NCI-H82 treated with DMSO at 0.1 percent for 48 hours (cell line): ENCODE data around the gene SEC22C.
"Not testable (repeated sequence)": the region's sequence is repeated elsewhere in the genome, so short reads cannot be mapped to it uniquely, and the experiment has no call there.

ENCODE experiments used
- DNase-seq: peaks from one replicate; lab custom pipeline; 2025; ENCODE audit not compliant: unreplicated experiment; lab: John Stamatoyannopoulos, UW

The SEC22C gene

GRCh38 chr3:42581400-42581708 is 413 bp downstream of the SEC22C start:
- no peak for DNase-seq

GRCh38 chr3:42579346-42579745 is 2.4 kb downstream of the SEC22C start:
- not testable (repeated sequence) for DNase-seq

DNA sequence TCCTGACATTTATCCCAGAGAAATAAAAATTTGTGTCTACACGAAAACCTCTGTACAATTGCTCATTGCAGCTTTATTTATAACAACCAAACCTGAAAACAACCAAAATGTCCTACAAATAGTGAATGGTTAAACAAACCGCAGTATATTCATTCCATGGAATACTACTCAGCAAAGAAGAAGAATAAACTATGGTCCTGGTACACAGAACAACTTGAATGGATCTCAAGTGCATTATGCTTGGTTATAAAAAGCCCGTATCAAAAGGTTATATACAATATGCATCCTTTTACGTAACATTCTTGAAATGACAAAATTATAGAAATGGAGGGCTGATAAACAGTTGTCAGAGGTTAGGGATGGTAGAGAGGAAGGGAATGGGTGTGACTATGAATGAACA is 3.7 kb downstream of the SEC22C start:
- no peak for DNase-seq

- no peak for DNase-seq
Observed at GRCh38 chr3:42575137-42575741, 6.5 kb downstream of the SEC22C start.

DNA sequence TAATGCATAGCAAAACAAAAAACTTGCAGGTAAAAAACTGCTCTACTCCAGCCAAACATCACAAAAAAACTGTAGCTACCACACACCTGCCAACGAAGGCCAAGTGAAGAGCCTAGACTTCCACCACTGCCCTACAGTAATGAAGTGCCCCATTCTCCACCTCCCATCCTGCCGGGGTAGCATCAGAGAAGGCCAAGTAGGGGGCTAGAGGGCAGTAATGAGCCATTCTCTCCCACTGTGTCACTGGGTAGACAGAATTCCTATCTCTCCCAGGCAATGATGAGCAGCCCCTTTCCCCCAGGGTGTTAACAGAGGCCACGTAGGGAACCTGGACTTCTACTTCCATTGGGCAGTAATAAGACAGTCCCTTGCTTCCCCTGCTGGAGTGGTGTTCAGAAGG is 9.5 kb downstream of the SEC22C start:
- peak; percentile 8 for DNase-seq

DNA sequence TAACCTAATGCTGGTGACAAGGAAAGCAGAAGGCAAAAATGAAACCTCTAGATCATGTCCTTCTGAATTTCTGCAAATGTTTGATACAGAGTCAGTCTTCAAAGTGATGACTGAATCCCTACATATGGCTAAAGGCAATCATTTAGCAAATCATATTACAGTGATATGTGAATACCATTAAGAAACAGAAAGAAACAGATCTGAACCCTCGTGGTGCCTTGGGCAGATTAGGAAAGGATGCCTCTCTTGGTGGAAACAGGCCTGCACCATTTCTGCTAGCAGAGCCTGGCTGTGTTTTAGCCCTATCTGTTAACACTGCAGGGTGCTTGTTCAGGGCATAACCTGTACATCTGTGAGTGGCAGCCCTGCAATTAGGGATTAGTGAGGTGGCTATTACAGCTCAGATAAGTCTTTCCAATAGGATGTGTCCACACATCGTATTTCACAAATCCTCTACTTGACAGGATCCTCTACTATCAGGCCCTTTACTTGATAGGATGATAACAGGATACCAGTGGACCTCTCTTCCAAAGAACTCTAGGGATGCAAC is 12.1 kb downstream of the SEC22C start:
- DNase-seq: peak; percentile 42

GRCh38 chr3:42562047-42562907 is 19.5 kb downstream of the SEC22C start:
- DNase-seq: no peak

GRCh38 chr3:42557854-42558253 is 23.9 kb downstream of the SEC22C start:
- DNase-seq: peak; percentile 2

DNA sequence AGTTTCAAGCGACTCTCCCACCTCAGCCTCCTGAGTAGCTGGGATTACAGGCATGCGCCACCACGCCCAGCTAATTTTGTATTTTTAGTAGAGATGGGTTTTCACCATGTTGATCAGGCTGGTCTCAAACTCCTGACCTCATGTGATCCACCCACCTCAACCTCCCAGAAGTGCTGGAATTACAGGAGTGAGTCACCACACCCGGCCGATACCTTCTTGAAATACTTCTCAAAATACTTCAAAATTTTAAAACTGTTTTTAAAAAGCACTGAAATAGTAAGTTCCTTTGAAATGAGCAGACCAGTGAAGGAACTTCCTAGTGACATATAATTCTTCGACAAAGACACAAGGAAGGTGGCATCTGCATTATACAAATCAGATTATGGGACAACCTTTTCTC is 24.9 kb downstream of the SEC22C start:
- not testable (repeated sequence) for DNase-seq

DNA sequence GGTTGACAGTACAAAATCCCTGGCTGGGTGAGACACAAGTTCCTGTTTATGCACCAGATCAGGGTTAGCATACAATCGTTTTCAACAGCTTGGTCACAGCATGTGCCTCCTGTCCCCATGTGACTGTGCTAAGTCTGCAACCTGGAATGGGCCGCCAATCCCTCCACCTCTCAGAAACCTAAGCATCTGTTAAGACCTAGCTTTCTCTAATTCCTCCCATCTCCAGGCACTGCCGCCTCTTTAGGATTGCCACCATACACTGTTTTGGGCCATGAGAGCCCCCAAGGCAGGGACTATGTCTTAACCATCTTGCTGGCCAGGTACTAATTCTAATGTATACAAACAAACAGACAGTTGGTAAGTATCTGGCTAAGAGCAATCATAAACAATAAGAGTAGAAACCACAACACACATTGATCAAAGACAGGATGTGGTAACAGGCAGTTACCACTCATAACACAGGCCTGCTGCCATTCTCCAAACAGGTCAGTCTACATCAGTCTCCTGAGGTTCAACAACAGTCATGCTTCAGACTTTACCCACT is 25.6 kb downstream of the SEC22C start:
- peak; percentile 17 for DNase-seq

DNA sequence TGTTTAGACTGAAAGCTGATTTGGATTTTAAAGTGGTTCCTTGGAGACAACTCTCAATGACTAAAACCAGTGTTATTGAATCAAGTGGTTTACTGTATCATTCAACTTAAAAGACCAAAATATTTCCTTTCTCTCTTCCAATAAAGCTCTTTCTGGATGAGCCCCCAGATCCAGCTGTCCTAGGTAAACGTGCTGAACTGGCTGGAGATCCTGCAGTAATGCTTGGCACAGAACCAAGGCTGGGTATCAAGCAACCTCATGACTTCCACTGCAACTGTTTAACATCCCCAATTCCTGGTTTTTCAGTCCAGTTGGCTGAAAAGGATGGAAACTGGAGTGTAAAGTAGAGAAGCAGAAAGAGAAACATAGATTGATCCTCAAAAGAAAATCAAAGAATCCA is 28.9 kb downstream of the SEC22C start:
- no peak for DNase-seq

- DNase-seq: no peak
Observed at GRCh38 chr3:42550250-42550649, 31.5 kb downstream of the SEC22C start.

DNA sequence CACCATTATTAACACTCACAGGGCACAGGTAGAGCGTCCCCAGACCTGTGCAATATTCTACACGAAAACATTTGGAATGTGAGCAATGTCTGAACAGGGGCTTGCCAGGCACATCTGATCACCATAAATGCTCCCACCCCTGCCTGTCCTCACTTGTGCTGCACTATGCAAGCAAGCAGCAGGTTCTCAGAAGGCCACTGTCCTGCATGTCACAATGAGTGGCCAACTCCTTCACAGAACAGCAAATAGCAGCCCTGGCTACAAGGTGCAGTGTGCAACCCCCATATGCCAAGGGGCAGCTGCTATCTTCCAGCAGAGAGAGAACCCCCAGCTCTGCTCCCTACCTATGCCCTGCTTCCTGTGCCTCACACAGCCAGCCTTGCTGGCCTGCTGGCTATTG is 32.6 kb downstream of the SEC22C start:
- no peak for DNase-seq

- peak; percentile 19 for DNase-seq
Observed at GRCh38 chr3:42547401-42547945, 34.3 kb downstream of the SEC22C start.

DNA sequence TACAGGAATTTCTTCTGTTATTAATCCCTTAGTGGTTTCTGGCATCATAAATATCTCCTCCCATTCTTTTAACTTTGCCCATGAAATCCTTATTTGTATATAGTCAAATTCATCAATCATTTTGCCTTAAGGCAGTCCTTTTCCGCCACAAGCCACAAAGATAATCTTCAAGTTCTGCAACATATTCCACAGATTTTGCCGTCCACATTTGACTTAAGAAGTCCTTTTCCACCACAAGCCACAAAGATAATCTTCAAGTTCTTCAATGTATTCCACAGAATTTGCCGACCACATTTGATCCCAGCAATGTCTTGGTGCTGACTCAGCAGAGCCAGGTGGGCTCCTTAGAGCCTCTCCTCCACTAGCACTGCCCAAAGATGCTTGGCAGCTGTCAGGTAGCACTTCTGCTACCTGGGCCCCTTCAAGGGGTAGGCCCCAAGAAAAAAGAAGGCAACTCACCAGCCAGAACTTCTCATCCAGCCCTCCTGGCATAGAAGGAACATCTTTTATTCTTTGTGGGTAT is 35.0 kb downstream of the SEC22C start:
- DNase-seq: no peak

- DNase-seq: peak; percentile 16
Observed at GRCh38 chr3:42545284-42545900, 36.4 kb downstream of the SEC22C start.

- no peak for DNase-seq
Observed at GRCh38 chr3:42544492-42545283, 37.1 kb downstream of the SEC22C start.

- DNase-seq: no peak
Observed at GRCh38 chr3:42541079-42541478, 40.7 kb downstream of the SEC22C start.

DNA sequence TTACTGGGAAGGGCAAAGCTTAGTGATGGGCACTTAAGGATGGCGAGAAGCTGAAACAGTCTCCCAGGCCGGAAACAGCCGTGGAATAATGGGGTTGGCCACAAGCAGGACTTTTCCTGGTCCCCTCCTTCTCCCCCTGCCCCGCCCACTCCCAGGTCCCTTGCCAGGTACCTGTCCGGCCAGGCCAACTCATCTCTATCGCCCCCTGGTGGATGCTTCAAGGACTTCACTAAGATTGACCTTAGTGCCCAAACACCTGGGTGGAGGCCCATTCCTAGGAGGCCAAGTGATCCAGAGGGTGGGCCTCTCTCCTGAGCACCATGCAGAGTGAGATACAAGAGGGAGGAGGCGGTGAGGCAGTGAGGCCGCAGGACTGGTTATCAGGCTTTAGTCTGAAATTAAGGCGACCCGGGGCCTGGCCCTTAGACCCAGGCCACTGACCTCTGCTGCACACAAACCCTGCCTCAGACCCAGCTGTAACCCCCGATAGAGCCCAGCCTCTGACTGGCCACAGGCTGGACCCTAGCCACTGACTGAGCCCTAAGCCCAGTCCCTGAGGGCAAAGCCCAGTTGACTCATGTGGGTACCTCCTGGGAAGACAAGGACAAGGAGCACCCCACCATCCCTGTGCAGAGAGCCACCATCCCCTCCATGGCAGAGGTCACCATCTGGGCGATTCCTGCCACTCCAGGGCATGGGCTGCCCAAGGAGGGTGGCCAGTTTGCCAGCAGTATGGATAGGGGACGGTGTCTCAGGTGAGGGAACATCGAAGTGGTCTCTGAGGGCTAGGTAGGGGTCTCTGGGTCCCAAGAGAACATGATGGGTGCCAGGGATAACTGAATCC is 41.7 kb downstream of the SEC22C start:
- no peak for DNase-seq
